Uterus (tissue), 2 donors: ENCODE measurements around the gene ZNF716.

Source experiments
- CTCF ChIP-seq, 4 experiments: fragments of 200-600 bp in 2 of 4; fragments of 450-650 bp in 2 of 4; sonication (generic) in 2 of 4; IDR thresholded peaks; one replicate each; pipeline ENCODE4 v1.5.1; 2016 to 2019; ENCODE audit warnings: antibody characterized with exemption in 4 of 4, mild to moderate bottlenecking in 2 of 4, moderate library complexity in 1 of 4
- POLR2A ChIP-seq, 2 donors: fragments of 450-650 bp; IDR thresholded peaks; one replicate each; pipeline ENCODE4 v1.6.1; 2016; ENCODE audit warnings: antibody characterized with exemption in 2 of 2, mild to moderate bottlenecking in 1 of 2, moderate library complexity in 1 of 2

- TF ChIP-seq CTCF (IDR thresholded peaks at IDR 0.05) (no peak), POLR2A (IDR thresholded peaks at IDR 0.05) (no peak)
These were observed 37.8 kb upstream of the ZNF716 start for GRCh38 chr7:57412168-57412567.
